HG03097 (cell line): ENCODE measurements around the gene RPL37A.
"Not testable (repeated sequence)": the region's sequence is repeated elsewhere in the genome, so short reads cannot be mapped to it uniquely, and the experiment has no call there.

Experiments used
- ATAC-seq: cut with Tn5 transposase; IDR thresholded peaks from one replicate; pipeline ENCODE4 v1.9.1; 2021; ENCODE audit not compliant: unreplicated experiment, low FRiP score

The RPL37A gene

DNA sequence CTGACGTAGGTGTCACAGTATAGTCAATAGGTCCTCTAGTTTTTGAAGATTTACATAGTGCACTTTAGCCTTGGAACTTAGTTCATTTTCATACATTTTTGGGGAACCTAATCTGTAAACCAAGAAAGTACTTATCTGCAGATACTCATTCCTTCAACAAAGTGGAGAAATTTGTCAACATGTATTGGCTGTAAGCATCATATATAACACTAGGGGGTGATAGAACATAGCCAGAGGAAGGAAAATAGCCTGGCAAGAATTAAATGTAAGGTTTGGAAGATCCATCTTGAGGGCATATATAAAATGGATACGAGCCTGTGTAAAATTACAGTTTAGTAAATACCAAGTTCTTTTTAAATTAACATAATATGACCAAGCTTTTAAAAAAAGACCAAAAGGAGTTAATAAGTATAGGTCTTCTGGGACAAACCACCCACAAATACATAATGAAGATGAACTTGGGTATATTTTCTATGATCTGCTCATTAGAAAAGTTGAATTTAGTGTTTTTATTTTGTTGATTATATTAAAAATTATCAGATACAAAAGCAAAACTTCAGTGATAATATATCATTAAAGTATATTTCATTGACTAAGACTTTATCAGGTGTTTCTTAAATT, 18.2 kb downstream of the RPL37A start:
- no peak for ATAC-seq

GRCh38 chr2:216517447-216518225, 19.0 kb downstream of the RPL37A start:
- ATAC-seq = no peak

DNA sequence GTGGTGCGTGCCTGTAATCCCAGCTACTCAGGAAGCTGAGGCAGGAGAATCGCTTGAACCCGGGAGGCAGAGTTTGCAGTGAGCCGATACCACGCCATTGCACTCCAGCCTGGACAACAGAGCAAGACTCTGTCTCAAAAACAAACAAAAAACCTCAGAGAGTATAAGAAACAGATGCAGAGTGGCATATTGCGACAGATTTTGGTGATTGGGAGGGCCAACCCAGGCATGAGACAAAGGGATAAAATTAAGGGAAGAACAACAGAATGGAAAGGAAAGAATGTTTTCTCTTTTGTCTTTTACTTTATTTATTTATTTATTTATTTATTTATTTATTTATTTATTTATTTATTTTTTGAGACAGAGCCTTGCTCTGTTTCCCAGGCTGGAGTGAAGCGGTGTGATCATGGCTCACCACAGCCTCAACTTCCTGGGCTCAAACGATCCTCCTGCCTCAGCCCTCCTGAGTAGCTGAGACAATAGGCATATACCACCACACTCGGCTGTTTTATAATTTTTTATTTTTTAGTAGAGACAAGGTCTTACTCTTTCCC, 20.0 kb downstream of the RPL37A start:
- ATAC-seq = not testable (repeated sequence)

DNA sequence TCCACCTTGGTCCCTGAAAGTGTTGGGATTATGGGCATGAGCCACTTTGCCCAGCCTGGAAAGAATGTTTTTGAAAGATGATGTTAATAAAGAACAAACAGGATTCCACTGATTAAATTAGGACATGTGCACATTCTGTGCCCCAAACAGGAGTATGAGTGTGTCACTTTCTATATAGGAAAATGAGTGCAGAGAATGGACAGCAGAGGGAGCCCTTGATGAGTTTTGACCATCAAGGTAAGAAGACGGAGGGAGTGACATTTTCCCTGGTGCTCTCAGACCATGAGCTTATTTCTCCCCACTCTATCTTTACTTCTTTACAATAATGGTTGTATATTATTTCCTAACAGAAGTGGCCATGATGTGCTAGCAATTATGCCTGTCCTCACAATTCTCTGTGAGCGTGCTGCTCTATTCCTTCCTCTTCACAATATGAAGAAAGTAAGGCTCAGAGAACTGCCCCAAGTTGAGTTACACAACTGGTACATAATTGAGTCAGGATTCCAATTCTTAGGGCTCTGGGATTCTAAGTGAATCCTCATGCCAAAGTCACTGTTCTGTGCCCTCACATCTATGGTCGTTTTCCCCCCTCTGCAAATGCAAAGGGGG, 20.6 kb downstream of the RPL37A start:
- ATAC-seq = no peak

DNA sequence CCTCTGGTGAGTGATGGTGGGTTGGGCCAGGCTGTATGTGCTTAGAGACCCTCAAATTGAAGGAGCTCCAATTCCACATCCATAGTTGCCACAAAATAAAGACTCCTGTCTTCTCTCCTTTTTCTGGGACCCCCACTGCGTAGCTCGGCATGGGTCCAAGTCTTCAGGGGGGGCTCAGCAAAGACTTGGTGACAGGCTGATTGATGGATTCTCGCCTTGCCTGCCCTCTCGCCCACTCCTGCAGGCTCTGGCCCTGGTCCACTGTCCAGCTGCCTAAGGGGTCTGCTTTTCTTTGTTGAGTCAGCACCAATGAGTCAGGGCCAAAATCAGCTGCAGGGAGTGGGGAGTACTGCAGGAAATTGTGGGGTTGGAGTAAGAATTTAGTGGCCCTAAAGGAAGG, 21.5 kb downstream of the RPL37A start:
- ATAC-seq = no peak

DNA sequence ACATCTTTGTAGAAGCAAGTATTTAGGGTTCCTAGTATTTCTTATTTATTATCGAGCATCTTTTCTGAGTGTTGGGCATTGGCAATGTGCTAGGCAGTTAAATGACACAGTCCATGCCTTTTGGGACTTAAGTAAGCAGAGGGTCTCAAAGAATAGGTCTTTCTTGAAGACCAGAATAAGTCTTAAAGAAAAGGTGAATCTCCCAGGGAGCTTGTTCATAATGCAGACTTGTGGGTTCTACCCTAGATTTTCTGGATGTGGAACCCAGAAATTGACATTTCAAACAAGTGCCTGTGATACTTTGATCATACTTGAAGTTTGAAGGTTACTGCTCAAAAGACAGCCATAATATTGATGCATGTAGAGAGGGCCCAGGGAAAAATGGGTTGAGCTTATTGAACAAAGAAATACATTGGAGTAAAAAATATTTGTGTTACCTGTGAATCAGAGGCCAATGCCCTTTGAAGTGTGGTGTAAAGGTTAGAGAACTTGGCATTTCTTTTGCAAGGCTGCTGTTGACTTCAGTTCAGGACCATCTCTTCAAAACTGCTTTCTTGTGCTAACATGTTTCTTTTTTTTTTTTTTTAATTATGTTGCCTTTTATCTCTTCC, 24.4 kb downstream of the RPL37A start:
- no peak for ATAC-seq

DNA sequence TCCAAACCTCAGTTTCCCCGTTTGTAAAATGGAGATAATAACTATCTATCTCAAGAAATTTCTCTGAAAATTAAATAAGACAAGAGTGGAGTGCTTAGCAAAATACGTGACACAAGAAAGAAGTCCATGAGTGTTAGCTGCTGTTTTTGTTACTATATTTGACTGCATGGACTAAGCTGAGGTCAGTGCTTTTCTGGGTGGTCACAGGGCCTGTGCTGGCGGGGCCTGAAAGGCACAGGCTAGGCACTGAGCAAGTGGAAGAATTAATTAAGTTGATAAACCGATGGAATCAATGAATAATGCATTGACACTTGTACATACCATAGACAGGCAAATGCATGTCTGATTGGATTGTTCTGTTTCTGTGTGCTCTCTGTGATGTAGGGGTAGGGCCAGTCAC, 27.3 kb downstream of the RPL37A start:
- no peak for ATAC-seq

- ATAC-seq = no peak
Measured at GRCh38 chr2:216526939-216527338, 28.3 kb downstream of the RPL37A start.

DNA sequence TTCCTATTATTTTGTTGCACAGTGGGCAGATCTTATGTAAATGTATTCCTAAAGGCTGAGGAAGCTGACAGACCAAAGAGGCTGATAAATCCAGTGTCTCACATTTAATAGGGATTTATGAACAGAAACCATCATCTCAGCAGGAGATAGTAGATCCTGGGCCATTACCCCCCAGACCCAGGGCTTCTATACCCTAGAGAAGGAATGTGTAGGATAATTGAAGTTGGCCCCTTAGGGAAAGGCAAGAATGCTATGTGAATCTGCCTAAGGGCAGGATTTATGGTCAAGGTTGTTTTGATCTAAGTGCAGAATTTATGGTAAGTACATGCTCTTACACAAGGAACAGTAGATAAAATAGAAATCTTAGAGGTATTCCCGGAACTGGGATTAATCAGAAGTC, 29.0 kb downstream of the RPL37A start:
- no peak for ATAC-seq

GRCh38 chr2:216532562-216532961, 33.9 kb downstream of the RPL37A start:
- ATAC-seq = no peak

DNA sequence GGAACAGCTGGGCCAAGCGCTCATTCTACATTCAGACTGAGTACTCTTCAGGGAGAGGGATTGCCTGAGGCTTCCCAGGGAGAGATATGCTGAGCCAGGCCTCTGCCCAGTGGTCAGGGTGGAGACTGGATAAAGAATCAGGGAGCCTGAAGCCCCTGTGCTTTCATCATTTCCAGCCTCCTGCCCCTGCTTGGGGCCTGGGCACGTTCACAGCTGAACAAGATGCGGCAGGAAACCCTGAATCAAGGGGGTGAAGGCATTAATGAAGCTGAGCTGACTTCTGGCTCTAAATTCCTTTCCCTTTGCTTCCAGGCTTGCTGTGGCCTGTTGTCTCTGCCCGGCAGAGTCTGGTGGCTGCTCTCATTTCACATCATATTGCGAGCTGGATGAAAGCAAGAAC, 35.0 kb downstream of the RPL37A start:
- no peak for ATAC-seq

DNA sequence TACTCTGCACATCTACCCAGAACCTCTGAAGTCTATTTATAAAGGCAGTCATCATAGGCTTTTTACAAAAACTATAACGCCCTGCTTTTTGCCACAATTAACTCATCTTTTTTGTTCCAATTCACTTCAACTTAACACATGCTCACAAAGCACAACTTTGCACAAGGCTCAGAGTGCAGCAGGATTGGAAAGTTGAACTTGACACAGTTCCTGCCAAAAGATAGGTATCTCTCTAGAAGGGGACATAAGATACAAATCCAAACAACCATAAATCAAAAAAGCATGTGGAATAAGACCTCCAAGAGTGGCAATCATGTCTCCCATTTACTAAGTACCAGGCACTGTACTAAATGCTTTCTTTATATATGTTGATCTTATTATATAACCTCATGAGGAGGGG, 36.2 kb downstream of the RPL37A start:
- ATAC-seq = no peak

DNA sequence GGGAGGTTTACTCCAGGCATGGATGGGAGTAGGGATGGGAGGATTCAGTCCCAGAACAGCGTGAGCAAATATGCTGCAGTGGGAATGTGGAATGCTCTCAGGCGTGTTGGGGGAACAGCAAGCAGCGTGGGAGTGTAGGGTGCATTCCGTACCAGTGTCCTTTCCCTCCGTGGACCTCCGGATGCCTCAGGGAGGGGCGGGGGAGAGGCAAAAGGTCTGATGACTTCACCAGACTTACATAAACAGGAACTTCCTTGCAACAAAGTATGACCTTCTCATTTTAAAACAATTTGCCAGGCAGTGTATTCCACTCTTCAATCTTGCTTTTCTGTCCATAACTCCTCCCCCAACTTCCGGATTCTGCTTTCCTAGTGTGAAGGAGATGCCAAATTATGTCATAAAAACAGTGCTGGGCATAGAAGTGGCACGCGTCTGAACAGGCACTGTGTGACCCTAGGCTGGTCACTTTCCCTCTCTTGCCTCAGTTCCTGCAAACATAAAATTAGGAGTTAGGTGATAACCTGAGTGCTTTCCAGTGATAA, 36.9 kb downstream of the RPL37A start:
- ATAC-seq = no peak

GRCh38 chr2:216536734-216537210, 38.1 kb downstream of the RPL37A start:
- ATAC-seq = no peak

GRCh38 chr2:216537366-216537765, 38.7 kb downstream of the RPL37A start:
- no peak for ATAC-seq

GRCh38 chr2:216538538-216538937, 39.9 kb downstream of the RPL37A start:
- no peak for ATAC-seq

DNA sequence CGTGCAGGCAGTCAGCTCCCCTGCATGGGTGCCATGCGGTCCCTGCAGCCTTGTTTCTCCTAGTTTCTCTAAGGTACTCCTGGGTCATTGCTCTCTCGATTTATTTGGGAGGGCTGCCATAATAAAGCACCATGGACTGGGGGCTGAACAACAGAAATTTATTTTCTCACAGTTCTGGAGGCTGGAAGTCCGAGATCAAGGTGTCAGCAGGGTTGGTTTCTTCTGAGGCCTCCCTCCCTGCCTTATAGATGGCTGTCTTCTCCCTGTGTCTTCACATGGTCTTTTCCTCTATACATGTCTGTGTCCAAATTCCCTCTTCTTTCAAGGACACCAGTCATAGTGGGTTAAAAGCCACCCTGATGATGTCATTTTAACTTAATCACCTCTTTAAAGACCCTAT, 40.5 kb downstream of the RPL37A start:
- no peak for ATAC-seq

DNA sequence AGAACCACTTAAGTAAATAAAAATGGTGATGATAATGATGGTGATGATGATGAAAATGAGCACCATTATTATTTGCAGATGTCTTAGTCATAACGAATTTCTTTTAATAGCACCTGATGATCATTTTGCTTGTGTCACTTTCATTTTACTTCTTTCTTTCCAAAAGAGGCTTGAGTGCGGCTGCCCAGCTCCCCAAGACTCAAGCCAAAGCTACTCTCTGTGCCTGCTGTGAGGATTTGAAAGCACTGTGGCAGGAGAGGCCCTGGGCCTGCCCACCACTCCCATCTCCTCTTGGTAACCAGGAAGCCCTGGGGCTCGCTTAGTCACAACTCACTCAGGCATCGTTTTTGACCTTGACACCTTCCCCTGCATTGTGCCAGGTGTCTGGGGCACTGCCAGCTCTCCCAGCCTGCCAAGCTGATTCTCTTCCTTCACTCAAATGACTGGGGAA, 41.2 kb downstream of the RPL37A start:
- ATAC-seq = no peak

DNA sequence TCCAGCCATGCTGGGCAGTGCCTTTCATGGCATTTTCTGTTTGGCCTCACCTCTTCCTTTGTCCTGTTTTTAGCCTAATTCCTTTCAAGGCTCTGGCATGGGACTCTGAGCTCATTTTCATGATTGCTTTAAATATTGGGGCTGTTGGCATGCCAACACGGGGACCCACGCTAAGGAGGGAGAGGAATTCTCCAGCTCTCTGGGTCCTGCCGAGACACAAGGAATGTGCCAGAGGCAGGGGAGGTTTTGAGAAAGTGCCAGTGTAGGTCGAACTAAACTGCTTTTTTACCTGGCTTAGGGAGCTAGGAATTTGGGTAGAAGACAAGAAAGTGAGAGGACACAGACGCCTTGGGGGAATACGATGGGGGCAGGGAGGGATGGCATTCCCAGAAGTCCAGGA, 42.3 kb downstream of the RPL37A start:
- ATAC-seq = no peak

DNA sequence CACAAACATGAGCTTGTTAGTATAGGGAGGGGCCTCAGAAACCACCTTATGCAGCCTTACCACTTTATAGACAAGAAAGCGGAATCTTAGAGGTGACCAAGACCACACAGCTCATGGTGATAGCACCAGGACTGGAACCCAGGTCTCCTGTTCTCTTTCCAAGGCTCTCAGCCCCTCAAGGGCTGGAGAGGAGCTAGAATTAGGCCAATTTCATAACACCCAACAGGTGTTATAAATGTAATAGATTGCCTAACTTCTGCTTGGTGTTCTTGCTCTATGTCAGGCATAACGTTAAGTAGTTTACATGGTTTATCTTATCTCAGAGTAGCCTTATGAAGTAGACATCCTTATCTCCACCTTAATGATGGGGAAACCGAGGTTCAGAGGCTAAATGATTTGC, 42.9 kb downstream of the RPL37A start:
- no peak for ATAC-seq

DNA sequence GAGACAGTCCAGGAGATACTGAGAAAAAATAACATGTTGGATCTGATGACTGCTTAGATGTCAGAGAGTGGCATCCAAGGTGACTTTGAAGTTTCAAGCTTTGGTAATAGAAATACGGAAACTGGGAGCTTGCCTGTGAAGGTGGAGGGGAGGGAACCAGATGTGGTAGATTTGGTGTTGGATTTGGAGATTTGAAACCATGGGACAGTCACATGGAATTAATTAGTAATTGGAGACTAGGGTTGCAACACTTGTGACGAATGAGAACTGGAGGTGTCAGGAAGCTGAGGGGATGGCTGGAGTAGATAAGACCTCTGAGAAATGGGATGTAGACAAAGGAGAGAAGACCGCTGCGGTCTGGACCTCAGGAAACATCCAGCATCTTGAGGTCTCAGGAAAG, 46.7 kb downstream of the RPL37A start:
- ATAC-seq = no peak
